C4-2B (cell line): ENCODE data around the gene ST7.

ENCODE experiments used
- H3K27ac ChIP-seq: fragments of 450-650 bp; 2 replicates; pipeline ENCODE4 v1.5.1; 2017
- CTCF ChIP-seq: fragments of 450-650 bp; conservative IDR thresholded peaks from 2 replicates; pipeline ENCODE4 v1.5.1; 2017; ENCODE audit warnings: mild to moderate bottlenecking
- ZFX ChIP-seq: fragments of 450-650 bp; IDR thresholded peaks from 2 replicates; pipeline ENCODE4 v1.6.1; 2017

ST7 gene, protein sequence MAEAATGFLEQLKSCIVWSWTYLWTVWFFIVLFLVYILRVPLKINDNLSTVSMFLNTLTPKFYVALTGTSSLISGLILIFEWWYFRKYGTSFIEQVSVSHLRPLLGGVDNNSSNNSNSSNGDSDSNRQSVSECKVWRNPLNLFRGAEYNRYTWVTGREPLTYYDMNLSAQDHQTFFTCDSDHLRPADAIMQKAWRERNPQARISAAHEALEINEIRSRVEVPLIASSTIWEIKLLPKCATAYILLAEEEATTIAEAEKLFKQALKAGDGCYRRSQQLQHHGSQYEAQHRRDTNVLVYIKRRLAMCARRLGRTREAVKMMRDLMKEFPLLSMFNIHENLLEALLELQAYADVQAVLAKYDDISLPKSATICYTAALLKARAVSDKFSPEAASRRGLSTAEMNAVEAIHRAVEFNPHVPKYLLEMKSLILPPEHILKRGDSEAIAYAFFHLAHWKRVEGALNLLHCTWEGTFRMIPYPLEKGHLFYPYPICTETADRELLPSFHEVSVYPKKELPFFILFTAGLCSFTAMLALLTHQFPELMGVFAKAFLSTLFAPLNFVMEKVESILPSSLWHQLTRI

DNA sequence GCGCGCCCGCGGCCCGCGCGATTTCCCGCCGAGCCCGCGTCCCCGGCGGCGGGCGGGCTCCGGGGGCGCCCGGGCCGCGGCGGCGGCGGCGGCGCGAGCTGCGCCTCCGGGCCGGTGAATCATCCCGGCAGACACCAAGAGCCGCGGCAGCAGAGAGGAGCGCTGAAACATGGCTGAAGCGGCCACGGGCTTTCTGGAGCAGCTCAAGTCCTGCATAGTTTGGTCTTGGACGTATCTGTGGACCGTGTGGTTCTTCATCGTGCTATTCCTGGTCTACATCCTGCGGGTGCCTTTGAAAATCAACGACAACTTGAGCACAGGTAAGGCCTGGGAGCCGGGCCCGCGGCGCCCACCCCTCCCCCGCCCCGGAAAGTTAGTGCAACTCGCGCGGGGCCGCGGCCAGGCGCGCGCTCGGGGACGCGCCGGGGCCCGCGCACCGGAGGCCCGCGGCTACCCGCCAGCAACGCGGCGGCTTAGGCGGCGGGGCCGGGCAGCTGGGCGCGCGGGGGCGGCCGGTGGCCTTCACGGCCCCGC lies at the start of gene ST7:
ST7 (plus strand) TSS at position 130 of the 534 bp plus-strand sequence; CDS start at position 170, 40 bp downstream.
- TF ChIP-seq CTCF = no peak
- TF ChIP-seq ZFX = peak; percentile 88
- H3K27ac ChIP-seq = peak within 1 kb of the TSS; percentile 90

DNA sequence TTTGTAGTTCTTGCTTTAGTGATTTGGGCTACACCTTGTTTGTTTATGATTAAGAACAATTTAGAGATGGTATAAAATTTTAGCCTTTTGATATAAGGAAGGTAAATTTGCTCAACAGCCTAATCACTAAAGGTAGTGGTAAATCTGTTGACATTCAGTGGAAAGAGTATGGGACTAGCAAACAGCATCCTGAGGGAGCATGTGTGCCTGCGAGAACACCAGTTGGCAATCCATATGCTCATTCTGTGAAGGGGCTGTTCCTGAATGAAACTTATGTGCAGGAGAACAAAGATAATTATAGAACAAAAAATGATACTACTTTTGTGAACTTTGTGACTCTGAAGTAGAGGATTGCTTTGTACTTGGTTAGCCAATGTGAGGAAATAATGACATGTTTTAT lies 46.9 kb upstream of the ST7 start:
- TF ChIP-seq CTCF (no peak), ZFX (no peak)
- no peak overlapping the region for H3K27ac ChIP-seq

DNA sequence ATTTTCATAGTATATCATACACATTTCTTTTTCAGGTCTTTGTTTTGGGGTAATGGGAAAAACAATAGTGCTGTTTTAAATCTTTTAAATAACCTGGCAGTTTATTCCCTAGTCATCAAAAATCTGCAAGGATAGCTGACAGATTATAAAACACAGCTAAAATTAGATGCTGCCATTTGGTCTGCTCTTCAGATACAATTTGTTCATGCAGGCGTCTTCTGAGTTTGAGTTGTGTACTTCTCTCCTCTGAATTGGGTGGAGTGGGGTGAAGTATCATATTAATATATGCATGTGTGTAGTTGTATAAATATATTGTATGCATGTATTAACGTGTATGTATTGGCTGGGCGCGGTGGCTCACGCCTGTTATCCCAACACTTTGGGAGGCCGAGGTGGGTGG lies 42.9 kb upstream of the ST7 start:
- no peak overlapping the region for H3K27ac ChIP-seq
- TF ChIP-seq CTCF = no peak

DNA sequence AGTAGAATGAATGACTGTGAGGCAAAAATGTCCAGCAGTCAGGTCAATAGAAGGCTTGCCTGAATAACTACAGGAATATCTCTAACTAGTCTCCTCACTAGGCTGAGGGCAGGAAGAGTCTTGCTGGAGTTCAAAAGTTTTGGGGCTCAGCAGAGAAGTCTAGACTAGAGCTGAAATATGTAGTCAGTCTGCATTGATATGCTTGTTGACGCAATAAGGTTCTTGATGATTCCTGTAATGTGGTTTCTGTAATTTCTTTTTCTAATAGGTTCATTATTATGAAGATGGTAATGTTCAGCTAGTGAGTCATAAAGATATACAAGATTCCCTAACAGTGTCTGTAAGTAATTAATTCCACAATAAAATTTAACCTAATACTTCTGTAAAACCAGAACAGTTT lies 41.5 kb upstream of the ST7 start:
- TF ChIP-seq CTCF (no peak), ZFX (no peak)
- H3K27ac ChIP-seq = no peak overlapping the region

- no peak for TF ChIP-seq ZFX
- TF ChIP-seq CTCF = no peak
- no peak overlapping the region for H3K27ac ChIP-seq
These were observed 40.9 kb upstream of the ST7 start for GRCh38 chr7:116912269-116912909.

DNA sequence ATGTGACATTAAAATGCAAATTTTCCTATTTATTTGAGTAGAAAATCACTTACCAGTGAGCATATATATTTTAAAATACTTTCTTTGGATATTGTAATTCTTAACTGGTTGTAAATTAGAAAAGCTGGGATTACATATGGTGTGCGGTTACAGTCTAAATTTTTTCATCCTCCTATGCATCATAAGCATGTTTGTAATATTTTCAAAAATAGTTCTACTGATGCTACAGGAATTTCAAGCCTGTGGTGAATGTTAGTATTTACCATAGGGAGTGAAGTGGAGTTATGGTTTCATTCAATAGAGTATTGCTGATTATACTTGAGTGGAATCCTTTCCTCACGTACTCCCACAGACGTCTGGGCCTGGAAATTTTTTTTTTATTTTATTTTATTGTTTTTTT lies 34.6 kb upstream of the ST7 start:
- no peak for TF ChIP-seq CTCF
- TF ChIP-seq ZFX = no peak
- H3K27ac ChIP-seq = no peak overlapping the region

- TF ChIP-seq CTCF = no peak
- TF ChIP-seq ZFX = no peak
- no peak overlapping the region for H3K27ac ChIP-seq
These were observed 32.9 kb upstream of the ST7 start for GRCh38 chr7:116920359-116920758.
